Measurements from ENCODE around the gene PPP2R1B.

DNA sequence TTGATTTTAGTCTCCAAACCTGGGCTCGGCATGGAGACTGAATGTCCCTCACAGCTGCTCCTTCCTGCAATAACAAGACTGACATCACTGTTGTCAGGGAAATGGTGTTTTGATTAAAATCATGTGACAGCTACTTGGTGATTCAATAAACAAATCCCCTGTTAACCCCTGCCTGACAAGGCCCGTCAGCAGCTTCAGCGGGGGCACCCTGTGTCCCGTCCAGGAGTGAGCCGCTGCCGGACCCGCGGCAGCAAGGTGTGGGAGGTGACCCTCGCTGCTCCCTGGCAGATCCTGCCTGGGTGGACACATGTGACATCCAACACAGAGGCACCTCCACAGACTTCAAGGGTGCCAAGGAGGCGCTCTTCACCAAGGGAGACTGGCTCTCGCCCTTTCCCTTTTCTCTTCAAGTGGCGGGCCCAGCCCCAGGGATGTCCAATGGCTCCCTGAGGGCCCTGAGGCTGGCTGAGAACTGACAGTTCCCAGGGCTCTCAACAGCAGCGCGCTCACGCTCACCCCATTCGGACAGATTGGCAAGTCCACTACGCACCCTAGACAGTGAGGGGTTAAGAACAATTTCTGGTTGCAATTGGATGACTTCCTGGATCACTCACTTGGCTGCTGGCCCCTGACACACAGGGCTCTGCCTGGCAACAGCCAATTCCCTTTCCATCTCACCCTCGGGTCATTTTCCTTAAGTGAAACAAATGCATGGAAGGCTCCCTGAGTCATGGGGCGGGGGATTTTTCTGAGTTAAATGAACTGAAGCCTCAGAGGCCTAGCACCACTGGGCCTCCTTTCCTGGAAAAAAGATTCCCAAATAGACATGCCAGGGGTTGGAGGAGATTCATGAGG is 30.7 kb downstream of the PPP2R1B start:
- TF ChIP-seq CBX2 (IDR thresholded peaks at IDR 0.05; ENCODE audit: borderline replicate concordance, low read depth) (no peak), MYC (IDR thresholded peaks at IDR 0.05; ENCODE audit: borderline replicate concordance, low read length) (no peak), PHF8 (IDR thresholded peaks at IDR 0.05; ENCODE audit: borderline replicate concordance, low read depth) (no peak), RAD21 (conservative IDR thresholded peaks at IDR 0.05 in 1 of 2, IDR thresholded peaks at IDR 0.05 in 1 of 2) (no peak), EHMT2 (IDR thresholded peaks at IDR 0.05; ENCODE audit: low read depth) (no peak), RARB (CRISPR knock-in tag; IDR thresholded peaks at IDR 0.05) (no peak), POLR2A (IDR thresholded peaks at IDR 0.05; ENCODE audit: low read length) (no peak), CHD2 (IDR thresholded peaks at IDR 0.05; ENCODE audit: low read length, partially characterized antibody) (no peak), JUNB (IDR thresholded peaks at IDR 0.05) (no peak), EP300 (IDR thresholded peaks at IDR 0.05) (no peak)
- TF ChIP-seq, protein P1, sequence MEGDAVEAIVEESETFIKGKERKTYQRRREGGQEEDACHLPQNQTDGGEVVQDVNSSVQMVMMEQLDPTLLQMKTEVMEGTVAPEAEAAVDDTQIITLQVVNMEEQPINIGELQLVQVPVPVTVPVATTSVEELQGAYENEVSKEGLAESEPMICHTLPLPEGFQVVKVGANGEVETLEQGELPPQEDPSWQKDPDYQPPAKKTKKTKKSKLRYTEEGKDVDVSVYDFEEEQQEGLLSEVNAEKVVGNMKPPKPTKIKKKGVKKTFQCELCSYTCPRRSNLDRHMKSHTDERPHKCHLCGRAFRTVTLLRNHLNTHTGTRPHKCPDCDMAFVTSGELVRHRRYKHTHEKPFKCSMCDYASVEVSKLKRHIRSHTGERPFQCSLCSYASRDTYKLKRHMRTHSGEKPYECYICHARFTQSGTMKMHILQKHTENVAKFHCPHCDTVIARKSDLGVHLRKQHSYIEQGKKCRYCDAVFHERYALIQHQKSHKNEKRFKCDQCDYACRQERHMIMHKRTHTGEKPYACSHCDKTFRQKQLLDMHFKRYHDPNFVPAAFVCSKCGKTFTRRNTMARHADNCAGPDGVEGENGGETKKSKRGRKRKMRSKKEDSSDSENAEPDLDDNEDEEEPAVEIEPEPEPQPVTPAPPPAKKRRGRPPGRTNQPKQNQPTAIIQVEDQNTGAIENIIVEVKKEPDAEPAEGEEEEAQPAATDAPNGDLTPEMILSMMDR (IDR thresholded peaks at IDR 0.05): no peak
- TF ChIP-seq, protein P2, sequence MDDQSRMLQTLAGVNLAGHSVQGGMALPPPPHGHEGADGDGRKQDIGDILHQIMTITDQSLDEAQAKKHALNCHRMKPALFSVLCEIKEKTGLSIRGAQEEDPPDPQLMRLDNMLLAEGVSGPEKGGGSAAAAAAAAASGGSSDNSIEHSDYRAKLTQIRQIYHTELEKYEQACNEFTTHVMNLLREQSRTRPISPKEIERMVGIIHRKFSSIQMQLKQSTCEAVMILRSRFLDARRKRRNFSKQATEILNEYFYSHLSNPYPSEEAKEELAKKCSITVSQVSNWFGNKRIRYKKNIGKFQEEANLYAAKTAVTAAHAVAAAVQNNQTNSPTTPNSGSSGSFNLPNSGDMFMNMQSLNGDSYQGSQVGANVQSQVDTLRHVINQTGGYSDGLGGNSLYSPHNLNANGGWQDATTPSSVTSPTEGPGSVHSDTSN (IDR thresholded peaks at IDR 0.05): no peak

Data from A549 (cell line).